Activated T-helper 9 cell treated with anti-CD3 and anti-CD28 coated beads, Interleukin-2, amount 50 U/mL, for 16 hours (primary cell): ENCODE results near the gene GPR132.
"Not testable (repeated sequence)": the region's sequence is repeated elsewhere in the genome, so short reads cannot be mapped to it uniquely, and the experiment has no call there.

Experiments used
- DNase-seq: peaks from one replicate; pipeline ENCODE4 v3.0.0-alpha.2; 2020; ENCODE audit warnings: low read depth

GPR132 gene

DNA sequence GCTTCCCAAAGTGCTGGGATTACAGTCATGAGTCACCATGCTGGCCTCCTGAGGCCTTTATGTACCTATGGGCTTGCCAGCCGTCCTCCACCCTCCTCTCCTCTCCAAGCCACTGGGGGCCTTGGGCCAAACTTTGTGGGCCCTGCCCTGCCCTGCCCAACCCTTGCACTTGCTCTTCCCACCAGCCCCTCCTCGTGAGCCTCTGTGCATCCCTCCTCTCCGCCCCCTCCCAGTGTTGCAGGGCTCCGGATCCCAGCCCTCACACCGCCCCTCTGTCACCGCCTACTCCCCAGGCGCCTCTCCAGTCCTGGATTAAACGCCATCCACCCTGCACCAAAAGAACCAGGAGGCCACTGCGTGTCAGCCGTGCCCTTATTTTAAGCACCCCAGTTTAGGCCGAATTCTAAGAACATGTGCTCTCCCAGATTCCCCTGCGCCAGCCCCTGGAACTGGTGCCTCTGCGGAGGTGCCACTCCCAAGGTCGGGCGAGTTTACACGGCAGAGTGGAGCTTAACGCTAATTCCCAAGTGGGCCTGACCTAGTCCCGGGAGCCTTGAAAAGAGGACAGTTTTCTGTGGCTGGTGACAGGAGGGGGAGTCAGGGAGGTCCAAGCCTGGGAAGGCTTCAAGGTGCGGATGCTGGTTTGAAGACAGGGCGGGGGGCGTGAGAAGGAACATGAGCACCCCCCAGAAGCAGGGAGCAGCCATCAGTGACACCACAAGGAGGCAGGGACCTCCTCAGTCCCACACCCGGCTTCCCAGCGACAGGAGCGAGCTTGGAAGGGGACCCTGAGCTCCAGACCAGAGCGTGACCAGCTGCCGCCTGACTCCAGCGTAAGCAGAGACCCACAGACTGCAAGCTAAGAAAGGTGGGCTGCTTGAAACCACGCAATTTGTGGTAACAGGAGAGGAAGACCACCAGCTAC, 23.1 kb downstream of the GPR132 start:
- DNase-seq: no peak

DNA sequence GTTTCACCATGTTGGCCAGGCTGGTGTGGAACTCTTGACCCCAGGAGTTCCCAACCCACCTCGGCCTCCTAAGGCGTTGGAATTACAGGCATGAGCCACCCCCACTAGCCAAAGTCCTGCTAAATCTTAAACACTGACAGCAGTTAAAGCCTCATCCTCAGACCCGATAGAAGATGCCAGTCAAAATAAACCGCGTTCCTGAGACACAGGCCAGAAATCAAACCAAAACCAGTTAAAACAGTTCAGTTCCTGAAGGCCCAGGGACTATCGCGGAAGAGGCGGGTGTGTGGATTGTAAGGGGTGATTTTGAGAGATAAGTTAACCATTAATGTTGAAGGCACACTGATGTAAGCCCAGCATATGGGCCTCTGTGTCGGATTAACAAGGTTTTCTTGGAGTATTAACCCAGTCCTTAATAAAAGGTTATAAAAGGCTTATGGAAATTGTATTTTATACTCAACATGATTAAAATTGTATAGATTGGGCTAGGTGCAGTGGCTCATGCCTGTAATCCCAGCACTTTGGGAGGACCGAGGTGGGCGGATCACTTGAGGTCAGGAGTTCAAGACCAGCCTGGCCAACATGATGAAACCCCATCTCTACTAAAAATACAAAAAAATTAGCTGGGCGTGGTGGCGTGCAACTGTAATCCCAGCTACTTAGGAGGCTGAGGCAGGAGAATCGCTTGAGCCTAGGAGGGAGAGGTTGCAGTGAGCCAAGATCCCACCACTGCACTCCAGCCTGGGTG, 25.6 kb downstream of the GPR132 start:
- no peak for DNase-seq

DNA sequence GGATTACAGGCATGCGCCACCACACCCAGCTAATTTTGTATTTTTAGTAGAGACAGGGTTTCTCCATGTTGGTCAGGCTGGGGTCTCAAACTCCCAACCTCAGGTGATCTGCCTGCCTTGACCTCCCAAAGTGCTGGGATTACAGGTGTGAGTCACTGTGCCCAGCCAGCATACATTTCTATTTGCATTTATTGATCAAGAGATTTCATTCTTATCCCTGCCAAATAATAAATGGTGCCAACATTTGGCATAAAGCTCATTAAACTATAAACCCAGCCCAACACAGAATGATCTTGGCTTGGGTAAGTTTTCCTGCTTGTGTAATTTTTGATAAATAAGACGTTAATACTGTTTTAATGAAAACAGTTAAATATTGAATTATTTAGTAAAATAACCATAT, 29.6 kb downstream of the GPR132 start:
- DNase-seq: not testable (repeated sequence)

DNA sequence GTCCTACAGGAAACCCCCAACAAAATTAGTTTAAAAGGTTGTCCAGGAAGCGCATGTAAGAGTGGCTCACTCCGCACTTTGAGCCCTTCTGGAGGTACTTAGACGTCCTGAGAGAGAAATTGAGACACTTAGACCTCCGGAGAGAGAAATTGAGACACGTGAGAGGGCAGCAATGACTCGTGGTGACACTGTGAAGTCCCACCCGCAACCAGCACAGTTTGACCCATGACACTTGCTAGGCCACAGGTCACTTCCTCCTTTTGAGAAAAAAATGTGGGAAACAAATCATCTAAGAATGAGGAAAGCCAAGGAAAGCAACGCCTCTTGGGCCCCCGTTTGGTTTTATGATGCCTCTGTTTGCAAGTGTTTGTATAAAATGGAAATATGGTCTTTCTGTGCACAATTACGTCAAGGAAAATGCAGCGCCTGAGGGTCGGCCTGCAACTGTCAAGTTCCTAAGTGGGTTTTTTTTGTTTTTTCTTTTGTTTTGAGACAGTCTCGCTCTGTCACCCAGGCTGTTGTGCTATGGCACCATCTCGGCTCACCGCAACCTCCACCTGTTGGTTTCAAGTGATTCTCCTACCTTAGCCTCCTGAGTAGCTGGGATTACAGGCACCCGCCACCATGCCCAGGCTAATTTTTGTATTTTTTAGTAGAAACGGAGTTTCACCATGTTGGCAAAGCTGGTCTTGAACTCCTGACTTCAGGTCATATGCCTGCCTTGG, 30.8 kb downstream of the GPR132 start:
- no peak for DNase-seq

DNA sequence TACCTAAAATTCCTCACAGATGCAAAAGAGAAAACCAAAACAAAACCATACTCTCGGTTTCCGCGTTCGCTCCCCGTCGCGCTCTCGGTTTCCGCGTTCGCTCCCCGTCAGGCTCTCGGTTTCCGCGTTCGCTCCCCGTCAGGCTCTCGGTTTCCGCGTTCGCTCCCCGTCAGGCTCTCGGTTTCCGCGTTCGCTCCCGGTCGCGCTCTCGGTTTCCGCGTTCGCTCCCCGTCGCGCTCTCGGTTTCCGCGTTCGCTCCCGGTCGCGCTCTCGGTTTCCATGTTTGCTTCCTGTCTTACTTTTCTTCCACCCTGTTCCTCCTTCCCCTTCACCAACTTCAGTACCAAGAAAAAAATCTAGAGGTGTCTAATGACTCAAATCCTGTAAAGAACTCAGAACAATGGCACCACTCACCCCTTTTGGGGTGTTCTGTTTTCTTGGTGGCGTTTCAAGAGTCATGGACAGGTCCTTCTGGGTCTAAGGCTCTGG, 31.8 kb downstream of the GPR132 start:
- not testable (repeated sequence) for DNase-seq

DNA sequence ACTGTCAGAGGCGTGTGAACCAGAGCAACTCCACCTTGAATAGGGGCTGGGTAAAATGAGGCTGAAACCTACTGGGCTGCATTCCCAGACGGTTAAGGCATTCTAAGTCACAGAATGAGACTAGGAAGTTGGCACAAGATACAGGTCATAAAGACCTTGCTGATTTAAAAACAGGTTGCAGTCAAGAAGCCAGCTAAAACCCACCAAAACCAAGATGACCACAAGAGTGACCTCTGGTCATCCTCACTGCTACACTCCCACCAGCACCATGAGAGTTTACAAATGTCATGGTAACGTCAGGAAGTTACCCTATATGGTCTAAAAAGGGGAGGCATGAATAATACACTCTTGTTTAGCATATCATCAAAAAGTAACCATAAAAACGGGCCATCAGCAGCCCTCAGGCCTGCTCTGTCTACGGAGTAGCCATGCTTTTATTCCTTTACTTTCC, 32.8 kb downstream of the GPR132 start:
- not testable (repeated sequence) for DNase-seq

DNA sequence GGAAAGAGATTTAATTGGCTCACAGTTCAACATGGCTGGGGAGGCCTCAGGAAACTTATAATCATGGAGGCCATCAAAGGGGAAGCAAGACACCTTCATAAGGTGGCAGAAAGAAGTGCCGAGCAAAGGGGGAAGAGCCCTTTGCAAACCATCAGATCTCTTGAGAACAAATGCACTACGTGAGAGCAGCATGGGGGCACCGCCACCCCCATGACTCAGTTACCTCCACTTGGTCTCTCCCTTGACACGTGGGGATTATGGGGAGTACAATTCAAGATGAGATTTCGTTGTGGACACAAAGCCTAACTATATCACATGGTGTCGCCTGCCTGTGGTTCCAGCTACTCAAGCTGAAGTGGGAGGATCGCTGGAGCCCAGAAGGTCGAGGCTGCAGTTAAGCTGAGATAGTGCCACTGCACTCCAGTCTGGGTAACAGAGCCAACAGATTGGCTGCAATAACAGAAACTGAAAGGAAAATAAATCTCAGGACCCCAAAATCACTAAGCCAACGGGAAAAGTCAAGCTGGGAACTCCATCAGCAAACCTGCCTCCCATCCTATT, 34.3 kb downstream of the GPR132 start:
- DNase-seq: no peak

DNA sequence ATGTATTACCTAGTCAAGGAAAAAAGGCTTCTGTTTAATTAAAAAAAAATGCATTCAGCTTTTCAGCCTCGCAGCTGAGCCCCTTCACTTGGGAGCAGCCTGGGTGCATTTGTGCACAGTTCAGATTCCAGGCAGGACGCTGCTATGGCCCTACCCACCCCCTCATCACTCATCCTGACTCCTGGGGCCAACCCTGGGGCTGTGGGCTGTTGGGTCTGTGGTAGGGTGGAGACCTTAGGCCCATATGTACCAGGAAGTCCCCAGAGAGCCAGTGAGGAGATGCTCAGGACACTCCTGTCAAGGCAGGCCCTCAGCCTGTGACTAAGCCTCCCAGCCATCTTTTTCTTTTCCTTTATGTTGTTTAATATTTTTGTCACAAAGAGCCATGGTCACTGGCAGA, 35.0 kb downstream of the GPR132 start:
- no peak for DNase-seq

DNA sequence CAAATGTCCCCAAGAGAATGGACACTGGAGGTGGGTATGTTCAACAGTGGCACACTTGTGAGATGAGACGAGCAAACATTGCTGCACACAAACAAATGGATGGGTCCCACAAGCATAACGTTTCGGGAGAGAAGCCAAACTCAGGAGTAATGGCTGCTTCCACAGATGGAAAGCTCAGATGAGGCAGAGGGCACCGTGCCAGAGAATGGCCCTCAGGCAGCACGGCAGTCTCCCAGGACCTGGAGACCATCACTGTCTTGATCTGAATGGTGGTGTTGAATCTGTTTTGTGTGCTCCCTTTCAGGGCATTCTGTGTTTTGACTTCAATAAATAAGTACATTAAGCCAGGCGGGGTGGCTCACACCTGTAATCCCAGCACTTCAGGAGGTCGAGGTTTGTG, 35.8 kb downstream of the GPR132 start:
- no peak for DNase-seq

DNA sequence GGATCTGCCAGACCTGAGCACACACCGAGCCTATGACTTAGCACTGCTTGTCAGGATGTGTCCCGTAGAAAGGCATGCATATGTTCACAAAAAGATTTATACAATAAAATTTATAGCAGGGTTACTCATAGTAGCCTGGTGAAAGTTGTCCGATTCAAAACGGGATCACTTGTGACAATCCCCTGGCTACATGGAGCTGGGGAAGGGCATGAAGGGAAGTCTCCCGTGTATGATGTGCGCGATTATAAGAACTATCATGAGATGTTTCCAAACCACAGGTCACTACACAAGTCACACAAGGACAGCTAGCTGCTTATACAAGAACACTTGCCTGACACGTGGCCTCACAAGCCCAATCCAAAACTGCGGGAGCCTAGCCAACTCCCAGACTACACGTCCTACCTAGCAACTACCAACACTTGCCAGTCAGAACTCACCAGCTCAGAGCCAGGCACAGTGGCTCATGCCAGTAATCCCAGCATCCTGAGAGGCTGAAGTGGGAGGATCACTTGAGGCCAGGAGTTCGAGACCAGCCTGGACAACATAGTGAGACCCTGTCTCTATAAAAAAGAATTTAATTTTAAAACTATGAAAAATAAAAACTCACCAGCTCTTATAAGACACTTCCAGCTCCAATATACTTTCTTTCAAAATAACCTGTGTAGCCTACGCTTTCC, 36.8 kb downstream of the GPR132 start:
- no peak for DNase-seq

DNA sequence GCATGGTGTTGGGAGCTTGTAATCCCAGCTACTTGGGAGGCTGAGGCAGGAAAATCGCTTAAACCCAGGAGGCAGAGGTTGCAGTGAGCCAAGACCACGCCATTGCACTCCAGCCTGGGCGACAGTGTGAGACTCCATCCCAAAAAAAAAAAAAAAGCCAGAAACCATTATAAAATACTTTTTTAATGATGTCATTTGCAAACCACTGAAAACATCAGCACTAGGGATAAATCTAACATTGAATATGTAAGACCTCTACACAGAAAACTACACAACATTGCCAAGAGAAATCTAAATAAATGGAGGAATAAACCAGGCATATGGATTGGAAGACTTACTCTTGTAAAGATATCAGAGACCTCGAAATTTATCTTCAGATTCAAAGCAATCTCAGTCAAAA, 37.5 kb downstream of the GPR132 start:
- DNase-seq: not testable (repeated sequence)

DNA sequence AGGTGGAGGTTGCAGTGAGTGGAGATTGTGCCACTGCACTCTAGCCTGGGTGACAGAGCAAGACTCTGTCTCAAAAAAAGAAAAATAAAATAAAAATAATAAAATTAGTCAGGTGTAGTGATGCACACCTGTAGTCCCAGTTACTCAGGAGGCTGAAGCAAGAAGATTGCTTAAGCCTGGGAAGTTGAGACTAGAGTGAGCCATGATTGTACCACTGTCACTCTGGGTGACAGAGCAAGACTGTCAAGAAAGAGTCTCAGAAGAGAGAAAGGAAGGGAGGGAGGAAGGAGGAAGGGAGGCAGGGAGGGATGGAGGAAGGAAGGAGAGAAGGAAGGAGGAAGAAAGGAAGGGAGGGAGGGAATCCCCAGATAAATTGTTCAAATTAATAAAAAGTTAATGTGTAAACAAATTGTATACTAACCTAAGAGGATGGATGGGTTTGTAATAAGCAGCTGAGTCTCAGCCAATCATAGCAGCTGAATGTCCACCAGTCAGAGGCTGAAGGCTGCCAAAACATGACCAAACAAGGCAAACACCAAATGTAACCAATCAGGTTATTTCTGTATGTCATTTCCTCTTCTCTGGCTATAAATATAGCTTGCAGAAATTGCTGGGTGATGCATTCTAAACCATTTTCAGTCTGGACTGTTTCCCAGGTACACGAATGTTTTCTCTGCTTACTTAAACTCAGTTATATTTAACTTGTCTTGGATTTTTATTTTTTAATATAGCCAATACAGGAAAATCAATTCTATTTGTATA, 38.2 kb downstream of the GPR132 start:
- no peak for DNase-seq

DNA sequence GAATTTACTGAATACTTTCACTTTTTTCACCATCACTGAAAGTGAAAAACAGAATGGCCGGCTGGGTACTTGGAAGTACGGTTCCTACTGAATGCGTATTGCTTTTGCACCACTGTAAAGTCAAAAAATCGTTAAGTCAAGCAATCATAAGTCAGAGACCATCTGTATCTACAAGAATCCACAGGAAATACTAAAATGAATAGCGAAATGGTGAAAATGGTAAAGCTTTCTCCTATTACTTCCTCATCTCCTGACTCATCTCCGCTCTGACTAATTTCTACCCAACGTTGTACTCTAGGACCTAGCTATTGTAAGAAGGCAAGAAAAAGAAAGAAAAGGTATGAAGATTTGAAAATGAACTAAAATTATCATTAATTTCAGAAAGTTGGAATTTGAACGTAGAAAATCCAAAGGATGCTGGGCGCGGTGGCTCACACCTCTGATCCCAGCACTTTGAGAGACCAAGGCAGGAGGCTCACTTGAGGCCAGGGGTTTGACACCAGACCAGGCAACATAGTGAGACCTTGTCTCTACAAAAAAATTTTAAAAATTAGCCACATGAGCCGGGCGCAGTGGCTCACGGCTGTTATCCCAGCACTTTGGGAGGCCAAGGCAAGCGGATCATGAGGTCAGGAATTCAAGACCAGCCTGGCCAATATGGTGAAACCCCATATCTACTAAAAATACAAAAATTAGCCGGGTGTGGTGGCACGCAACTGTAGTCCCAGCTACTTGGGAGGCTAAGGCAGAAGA, 39.0 kb downstream of the GPR132 start:
- no peak for DNase-seq

DNA sequence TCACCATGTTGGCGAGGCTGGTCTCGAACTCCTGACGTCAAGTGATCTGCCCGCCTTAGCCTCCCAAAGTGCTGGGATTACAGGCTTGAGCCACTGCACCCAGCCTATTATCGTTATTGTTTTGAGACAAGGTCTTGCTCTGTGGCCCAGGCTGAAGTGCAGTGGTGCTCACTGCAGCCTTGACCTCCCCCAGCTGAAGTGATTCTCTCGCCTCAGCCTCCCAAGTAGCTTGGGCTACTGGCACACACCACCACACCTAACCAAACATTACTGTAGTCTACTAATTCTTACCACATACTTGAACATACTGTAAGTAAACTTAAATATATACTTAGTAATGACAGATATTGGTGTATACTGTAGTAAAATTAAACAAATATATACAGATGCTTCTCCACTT, 39.8 kb downstream of the GPR132 start:
- DNase-seq: no peak

DNA sequence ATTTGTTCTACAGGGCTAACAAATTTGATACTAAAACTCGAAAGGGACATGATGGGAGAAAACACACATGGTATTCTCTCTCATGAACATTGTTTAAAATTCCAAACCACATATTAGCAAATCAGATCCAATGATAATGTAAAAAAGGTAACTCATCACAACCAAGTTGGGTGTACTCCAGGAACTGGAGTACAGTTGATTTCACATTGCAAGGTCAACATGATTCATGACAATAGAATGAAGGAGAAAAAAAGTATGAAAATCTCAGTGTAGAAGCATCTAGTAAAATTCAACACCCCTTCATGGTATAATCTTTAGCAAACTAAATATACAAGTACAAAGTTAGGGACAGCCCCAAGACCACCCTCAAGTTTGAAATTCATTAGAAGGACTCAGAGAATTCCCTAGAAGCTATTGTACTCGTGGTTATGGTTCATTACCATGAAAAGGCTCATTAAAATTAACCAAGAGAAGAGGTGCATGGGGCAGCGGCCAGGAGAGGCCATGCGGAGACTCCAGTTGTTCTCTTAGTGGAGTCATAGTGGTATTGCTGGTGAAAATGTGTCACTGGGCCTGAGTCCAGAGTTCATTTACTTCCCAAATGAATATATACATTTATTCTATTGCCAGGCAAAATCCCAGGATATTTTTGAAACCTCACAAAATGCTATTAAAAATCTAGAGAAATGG, 41.3 kb downstream of the GPR132 start:
- DNase-seq: no peak

DNA sequence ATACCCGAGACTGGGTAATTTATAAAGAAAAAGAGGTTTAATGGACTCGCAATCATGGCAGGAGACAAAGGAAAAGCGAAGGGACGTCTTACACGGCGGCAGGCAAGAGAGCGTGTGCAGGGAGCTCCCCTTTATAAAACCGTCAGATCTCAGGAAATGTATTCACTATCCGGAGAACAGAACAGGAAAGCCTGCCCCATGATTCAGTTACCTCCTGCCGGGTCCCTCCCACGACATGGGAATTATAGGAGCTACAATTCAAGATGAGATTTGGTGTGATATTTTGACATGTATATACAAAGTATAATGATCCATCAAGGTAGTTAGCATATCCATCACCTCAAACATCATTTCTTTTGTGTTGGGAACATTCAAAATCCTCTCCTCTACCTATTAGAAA, 42.1 kb downstream of the GPR132 start:
- no peak for DNase-seq

DNA sequence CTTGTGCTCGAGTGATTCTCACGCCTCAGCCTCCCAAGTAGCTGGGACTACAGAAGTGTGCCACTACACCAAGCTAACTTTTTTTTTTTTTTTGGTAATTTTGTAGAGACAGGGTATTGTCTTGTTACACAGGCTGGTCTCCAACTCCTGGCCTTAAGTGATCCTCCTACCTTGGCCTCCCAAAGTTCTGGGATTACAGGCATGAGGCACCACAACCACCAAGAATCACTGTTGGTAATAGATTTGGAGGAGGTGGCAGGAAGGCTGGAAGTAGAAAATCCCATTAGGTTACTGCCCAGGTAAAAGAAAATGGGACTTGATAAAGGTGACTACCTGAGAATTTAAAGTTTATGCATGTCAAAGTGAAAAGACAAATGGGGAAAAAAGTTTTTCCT, 43.0 kb downstream of the GPR132 start:
- DNase-seq: no peak

DNA sequence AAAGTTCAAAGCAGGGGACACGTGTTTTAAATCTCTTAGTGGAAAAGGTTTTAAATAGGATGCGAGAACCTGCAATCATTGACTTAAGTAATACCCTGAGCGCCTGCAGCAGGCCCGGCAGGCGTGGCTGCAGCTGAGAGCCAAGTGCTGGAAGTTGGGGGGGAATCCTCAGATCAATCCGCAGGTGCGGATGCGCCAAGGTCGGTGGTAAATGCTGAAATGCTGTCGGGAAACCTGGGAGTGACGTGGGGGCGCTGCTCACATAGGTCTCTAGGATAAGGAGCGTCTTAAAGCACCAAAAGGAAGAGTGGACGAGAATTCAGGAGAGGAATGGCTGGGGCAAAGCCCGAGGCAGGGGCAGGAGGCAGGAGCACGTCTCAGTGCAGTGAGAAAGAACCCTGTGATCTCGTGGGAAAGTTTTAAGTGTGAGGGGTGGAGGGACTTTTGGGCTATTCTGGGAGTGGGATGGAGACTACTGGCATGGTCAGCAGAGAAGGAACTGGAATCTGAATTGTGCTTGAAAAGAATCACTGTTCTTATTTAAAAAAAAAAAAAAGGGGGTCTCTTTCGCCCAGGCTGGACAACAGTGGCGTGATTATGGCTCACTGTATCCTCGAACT, 43.5 kb downstream of the GPR132 start:
- DNase-seq: no peak
